DMS53 treated with DMSO at 0.1 percent for 48 hours (cell line): ENCODE results near the gene LONP1.
"Not testable (repeated sequence)": the region's sequence is repeated elsewhere in the genome, so short reads cannot be mapped to it uniquely, and the experiment has no call there.

Source experiments
- DNase-seq: peaks from one replicate; lab custom pipeline; 2025; ENCODE audit not compliant: unreplicated experiment; lab: John Stamatoyannopoulos, UW

The LONP1 gene

GRCh38 chr19:5714816-5715215 lies 5.1 kb downstream of the LONP1 start:
- no peak for DNase-seq

GRCh38 chr19:5713228-5713627 lies 6.7 kb downstream of the LONP1 start:
- no peak for DNase-seq

- no peak for DNase-seq
Observed at GRCh38 chr19:5711713-5712161, 8.2 kb downstream of the LONP1 start.

- no peak for DNase-seq
Observed at GRCh38 chr19:5711025-5711424, 8.9 kb downstream of the LONP1 start.

GRCh38 chr19:5707576-5708575 lies 12.1 kb downstream of the LONP1 start:
- DNase-seq, result no peak

- no peak for DNase-seq
Observed at GRCh38 chr19:5706876-5707573, 12.9 kb downstream of the LONP1 start.

- no peak for DNase-seq
Observed at GRCh38 chr19:5705552-5705951, 14.4 kb downstream of the LONP1 start.

- no peak for DNase-seq
Observed at GRCh38 chr19:5703819-5704818, 15.8 kb downstream of the LONP1 start.

- not testable (repeated sequence) for DNase-seq
Observed at GRCh38 chr19:5702053-5702410, 17.9 kb downstream of the LONP1 start.

GRCh38 chr19:5700455-5701092 lies 19.4 kb downstream of the LONP1 start:
- DNase-seq, result no peak

- DNase-seq, result no peak
Observed at GRCh38 chr19:5698635-5699422, 21.1 kb downstream of the LONP1 start.

GRCh38 chr19:5697890-5698634 lies 21.9 kb downstream of the LONP1 start:
- DNase-seq, result no peak

GRCh38 chr19:5697022-5697889 lies 22.7 kb downstream of the LONP1 start:
- DNase-seq, result no peak

GRCh38 chr19:5696196-5697021 lies 23.5 kb downstream of the LONP1 start:
- DNase-seq, result no peak

- DNase-seq, result no peak
Observed at GRCh38 chr19:5695649-5696195, 24.2 kb downstream of the LONP1 start.

GRCh38 chr19:5694956-5695648 lies 24.8 kb downstream of the LONP1 start:
- DNase-seq, result no peak
